ENCODE results near the gene CERS3. TPM values are rescaled to one million over a fixed set of nuclear protein-coding genes. Genes with fewer than 3 reads are reported as not detected.
A peak's percentile ranks its signal among the peaks of the same experiment; 100 is the strongest.

CERS3 gene
- polyA plus RNA-seq, 6 donors from 2014 or later, result 0.21 TPM; not detected in 5

DNA sequence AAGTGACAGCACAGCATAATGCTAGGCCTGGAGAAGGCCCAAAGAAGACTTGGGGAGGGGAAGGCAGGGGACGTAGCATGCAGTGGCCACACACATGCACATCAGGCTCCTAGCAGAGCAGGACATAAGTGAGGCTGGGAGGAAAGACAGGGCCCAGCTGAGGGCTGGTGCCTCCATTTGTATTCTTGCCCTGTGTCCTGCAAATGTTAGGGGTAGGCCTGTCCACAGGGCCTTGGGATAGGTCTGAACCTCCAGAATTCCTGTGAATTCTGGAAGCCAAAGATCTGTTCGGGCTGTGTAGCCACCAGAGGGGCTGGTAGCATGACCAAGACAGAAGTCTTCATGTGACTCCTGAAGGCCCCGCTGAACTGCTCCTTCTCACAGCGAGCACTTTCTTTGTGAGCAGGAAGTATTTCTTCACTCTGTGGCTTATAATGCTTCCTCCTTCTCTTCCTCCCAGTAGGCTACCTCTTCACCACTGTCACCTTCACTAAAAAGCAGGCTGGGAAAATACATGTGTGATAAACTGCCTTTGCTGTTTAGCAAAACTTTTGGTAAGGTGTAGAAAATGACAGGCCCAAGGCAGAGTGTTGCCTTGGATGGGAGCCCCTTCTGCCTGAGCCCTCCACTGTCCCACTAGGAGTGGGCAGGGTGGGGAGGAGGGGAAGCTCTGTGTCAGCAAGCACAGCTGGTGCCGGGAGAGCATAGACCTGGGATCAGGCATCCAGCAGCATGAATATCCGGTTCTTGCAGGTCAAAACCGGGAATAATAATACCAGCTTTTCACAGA lies 8.4 kb downstream of the CERS3 start:
- DNase-seq (no peak), ATAC-seq (ENCODE audit: low read depth in 2 of 2) (no peak)
- Mint-ChIP-seq H3K27me3 (peaks cover 22 to 32% (median 28%) of the 10 kb centered on the region in 3 donors), H3K4me1 (peaks cover 4 to 14% (median 6%) of the 10 kb centered on the region in 3 donors), H3K4me3 (peak overlapping the region in 1 of 8 donors; percentile 81), H3K27ac (peak overlapping the region in 1 of 6 donors; percentile 33), H3K9me3 (peaks cover 0 to 10% (median 5%) of the 10 kb centered on the region in 7 donors), H3K36me3 (no peaks in the 10 kb centered on the region)

DNA sequence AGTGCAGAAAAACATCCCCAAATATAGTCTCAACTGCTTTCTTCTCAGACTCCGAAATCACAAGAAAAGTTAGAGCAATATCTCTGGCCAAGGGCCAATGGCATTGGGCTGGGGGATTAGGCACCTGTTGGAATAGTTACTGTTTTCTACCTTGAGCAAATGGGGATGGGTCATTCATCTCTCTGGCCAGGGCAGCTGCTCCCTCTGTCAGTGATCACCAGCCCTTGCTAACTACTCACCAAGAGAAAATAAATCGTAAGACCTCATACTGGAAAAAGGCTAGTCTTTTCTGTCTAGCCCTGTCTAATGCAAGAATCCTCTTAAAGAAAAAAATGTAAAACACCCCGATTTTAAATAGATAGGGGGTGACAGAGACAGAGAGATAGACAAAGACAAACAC lies 10.9 kb downstream of the CERS3 start:
- Mint-ChIP-seq H3K9me3 (peaks cover 0 to 4% (median 0%) of the 10 kb centered on the region in 7 donors), H3K27ac (peak overlapping the region in 2 of 6 donors; percentile 32 to 67), H3K27me3 (peaks cover 22 to 40% (median 29%) of the 10 kb centered on the region in 3 donors), H3K4me3 (peak overlapping the region in 1 of 8 donors; percentile 58), H3K4me1 (peaks cover 4 to 14% (median 6%) of the 10 kb centered on the region in 3 donors), H3K36me3 (no peaks in the 10 kb centered on the region)
- DNase-seq (no peak), ATAC-seq (ENCODE audit: low read depth in 2 of 2) (no peak)

DNA sequence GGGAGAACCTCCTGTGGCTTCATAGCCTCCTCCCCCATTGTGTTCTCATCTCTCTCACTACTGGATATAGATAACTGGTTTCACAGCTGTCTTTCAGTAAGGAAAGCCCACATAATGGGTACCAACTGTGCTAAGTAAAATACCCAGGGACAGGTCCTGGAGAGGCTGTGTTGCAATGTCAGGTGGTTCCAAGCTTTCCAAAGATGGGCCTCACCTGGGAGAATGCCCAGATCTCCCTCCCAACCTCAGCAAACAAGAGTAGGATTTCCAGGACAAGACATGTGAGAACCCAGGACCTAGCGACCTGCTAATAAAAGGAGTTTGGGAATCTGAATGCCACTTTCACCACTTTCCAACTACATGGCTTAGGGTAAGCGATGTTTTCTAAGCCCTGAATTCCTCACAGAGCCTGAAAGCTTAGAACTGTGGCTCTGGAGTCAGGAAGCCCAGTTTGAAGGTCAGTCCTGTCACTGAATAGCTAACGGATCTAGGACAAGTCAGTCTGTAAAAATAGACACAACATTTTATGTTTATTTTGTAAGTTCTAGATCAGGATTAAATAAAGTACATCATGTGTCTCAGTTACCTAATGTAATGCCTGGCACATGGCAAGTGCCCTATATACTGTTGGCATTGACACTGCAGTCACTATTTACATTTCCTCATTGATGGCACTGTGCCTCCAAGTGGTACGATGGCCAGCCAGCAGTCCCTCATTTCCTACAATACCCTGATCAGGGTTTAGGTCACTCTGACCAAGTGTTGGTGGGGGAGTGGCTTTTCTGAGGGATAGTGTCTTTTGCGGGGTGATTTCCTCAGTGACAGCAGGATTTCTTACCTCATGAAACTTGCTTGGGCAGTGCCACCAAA lies 11.9 kb downstream of the CERS3 start:
- no peak for DNase-seq
- H3K4me3 Mint-ChIP-seq, result no peak overlapping the region
- peaks cover 4 to 14% (median 6%) of the 10 kb centered on the region in 3 donors for H3K4me1 Mint-ChIP-seq
- H3K9me3 Mint-ChIP-seq, result no peaks in the 10 kb centered on the region
- peaks cover 14 to 38% (median 29%) of the 10 kb centered on the region in 3 donors for H3K27me3 Mint-ChIP-seq
- ATAC-seq (ENCODE audit: low read depth in 2 of 2), result no peak
- no peaks in the 10 kb centered on the region for H3K36me3 Mint-ChIP-seq
- H3K27ac Mint-ChIP-seq, result no peak overlapping the region

DNA sequence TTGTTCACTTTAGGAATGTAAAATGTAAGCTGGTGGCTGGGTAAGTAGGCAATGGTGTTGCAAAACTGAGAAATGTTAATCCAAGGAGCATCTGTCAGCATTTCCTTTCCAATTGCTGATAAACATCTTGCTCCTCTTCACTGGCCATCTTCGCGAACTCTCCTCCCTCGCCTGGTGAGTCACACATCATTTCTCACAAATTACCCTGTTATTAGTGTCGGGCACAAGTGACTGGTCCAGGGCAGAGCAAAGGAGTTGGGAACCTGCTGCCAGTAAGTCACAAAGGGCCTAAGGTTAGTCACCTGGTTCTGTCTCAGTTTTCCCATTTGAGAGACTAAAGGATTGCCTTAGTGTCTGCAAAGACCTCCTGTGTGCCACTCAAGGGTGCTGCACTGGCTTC lies 13.0 kb downstream of the CERS3 start:
- H3K4me3 Mint-ChIP-seq, result no peak overlapping the region
- DNase-seq (no peak), ATAC-seq (ENCODE audit: low read depth in 2 of 2) (no peak)
- H3K9me3 Mint-ChIP-seq, result no peaks in the 10 kb centered on the region
- peaks cover 4 to 10% (median 6%) of the 10 kb centered on the region in 3 donors for H3K4me1 Mint-ChIP-seq
- H3K27ac Mint-ChIP-seq, result no peak overlapping the region
- no peaks in the 10 kb centered on the region for H3K36me3 Mint-ChIP-seq
- peaks cover 18 to 37% (median 29%) of the 10 kb centered on the region in 3 donors for H3K27me3 Mint-ChIP-seq

DNA sequence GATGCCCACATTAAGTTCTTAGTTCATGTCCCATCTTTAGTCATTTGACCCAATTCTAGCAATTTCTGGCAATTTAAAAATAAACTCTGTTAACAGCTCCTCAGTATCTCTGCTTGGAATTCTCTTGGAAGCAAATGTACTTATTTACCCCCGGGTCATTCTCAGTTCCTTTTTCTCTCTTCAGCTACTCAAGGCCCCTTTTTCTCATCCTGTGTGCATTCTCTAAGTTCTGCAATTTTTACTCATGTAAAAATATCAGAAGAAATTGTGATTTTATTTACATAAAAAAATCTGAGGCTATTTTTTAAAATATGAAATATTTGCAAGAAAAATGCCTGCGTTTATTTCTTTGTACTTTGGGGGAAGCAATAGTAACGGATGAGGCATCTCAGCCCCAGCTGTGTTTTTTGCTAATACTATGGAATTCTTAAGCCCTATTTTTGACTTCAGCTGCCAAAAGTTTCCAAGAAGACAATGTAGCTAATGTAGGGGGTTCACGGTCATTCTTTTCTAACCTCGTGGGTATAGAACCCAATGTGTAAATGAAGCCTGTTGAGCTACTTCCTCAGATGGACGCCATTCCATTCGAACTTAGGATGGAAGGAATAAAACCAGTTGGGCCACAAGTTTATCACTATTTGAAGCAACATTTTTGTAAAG lies 20.0 kb downstream of the CERS3 start:
- Mint-ChIP-seq H3K4me1 (no peaks in the 10 kb centered on the region), H3K27me3 (peaks cover 8 to 29% (median 25%) of the 10 kb centered on the region in 3 donors), H3K27ac (no peak overlapping the region), H3K36me3 (no peaks in the 10 kb centered on the region), H3K4me3 (no peak overlapping the region), H3K9me3 (peaks cover 0 to under 1% (median 0%) of the 10 kb centered on the region in 7 donors)
- DNase-seq, result no peak
- no peak for ATAC-seq (ENCODE audit: low read depth in 2 of 2)

DNA sequence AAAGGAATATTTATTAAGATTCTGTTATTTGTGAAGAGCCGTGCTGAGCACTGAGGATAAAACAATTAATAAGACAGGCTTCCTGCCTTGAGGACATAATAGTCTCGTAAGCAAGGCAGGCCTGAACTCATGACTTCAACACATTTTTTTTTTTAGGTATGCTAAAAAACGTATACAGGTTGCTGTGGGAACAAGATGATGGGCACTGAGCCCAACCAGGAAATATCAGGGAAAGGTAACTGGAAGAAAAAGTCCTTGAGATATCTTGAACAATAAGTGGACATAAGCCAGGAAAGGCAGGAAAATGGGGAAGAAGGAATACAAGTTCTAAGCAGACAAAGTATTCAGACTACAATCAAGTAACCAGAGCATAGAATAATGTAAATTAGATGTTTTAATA lies 26.1 kb downstream of the CERS3 start:
- ATAC-seq (ENCODE audit: low read depth in 2 of 2) (no peak), DNase-seq (no peak)
- Mint-ChIP-seq H3K4me1 (no peaks in the 10 kb centered on the region), H3K36me3 (no peaks in the 10 kb centered on the region), H3K4me3 (no peak overlapping the region), H3K27me3 (peaks cover 27 to 32% (median 28%) of the 10 kb centered on the region in 3 donors), H3K27ac (no peak overlapping the region), H3K9me3 (peaks cover 0 to 5% (median 0%) of the 10 kb centered on the region in 7 donors)

DNA sequence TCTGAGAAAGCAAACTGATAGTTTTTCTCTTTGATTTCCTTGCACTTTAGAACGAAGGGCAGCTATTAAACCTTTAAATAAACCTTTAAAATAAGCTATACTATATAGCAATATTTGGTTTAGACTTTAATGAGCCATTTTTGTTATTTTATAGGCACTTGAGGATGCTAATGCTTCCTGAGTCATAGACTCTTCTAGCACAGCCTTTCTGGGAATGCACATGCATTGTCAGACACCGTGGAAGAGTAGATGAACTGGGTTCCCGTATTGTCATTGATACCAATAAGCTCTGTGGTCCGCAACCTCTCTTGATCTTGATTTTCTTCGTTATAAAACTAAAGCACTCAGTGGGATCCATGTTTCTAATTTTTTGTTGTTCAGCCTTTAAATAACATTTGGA lies 27.6 kb downstream of the CERS3 start:
- peaks cover 30 to 37% (median 36%) of the 10 kb centered on the region in 3 donors for H3K27me3 Mint-ChIP-seq
- H3K36me3 Mint-ChIP-seq, result no peaks in the 10 kb centered on the region
- no peak overlapping the region for H3K27ac Mint-ChIP-seq
- DNase-seq (no peak), ATAC-seq (ENCODE audit: low read depth in 2 of 2) (no peak)
- no peaks in the 10 kb centered on the region for H3K4me1 Mint-ChIP-seq
- H3K4me3 Mint-ChIP-seq, result no peak overlapping the region
- H3K9me3 Mint-ChIP-seq, result peaks cover 0 to 5% (median 0%) of the 10 kb centered on the region in 7 donors

DNA sequence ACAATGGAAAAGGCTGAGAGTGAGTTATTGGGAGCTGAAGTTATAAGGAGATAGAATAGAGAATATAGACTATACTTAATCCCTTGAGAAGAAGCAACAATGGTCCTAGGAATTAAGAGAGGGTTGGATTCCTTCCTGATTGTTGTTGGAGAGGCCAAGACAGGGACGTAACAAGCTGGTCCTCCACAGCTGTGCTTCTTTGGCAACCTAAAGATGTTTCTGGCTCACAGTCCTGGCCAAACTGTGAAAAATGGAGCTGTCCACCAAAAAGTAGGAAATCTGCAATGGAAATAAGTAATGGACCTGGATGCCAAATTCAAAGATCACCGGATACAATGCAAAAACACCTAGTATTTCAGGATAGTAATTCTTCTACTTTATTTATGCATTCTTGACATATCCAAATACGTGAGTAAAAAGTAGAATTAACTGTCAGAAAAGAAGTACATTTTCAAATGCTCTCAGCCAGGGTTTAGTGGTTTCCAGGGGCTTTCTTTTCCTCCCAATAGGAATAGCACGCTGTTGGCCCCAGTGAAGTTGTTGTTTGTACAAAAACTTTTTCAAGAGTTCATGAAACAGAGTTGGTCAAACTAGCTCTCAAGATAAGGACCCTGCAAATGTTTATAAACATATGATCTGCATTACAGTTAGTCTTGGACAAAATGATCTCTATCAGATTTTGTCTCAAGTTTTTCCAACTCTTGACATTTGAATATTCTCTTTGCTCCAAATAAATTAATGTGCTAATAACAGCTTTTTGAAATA lies 28.3 kb downstream of the CERS3 start:
- peaks cover 0 to 5% (median 0%) of the 10 kb centered on the region in 7 donors for H3K9me3 Mint-ChIP-seq
- DNase-seq, result no peak

DNA sequence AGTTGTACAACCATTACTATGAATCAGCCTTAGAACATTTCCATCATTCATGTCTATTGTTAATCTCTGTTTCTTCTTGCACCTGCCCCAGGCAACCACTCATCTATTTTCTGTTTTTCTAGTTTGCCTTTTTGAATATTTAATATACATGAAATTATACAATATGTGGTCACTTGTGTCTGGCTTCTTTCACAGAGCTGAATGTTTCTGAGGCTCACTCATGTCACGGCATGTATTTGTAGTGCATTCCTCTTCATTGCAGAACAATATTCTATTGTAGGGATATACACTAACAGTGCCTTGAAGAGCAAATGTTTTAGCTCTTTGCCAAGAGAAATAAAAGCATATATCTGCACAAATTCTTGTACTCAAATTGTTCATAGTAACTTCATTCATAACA lies 32.9 kb downstream of the CERS3 start:
- DNase-seq, result no peak
- Mint-ChIP-seq H3K36me3 (no peaks in the 10 kb centered on the region), H3K9me3 (peaks cover 0 to 8% (median 0%) of the 10 kb centered on the region in 7 donors), H3K4me1 (no peaks in the 10 kb centered on the region), H3K27ac (no peak overlapping the region), H3K4me3 (no peak overlapping the region), H3K27me3 (peaks cover 34 to 36% (median 36%) of the 10 kb centered on the region in 3 donors)
- ATAC-seq (ENCODE audit: low read depth in 2 of 2), result no peak

More for the DNA sequence above, 28.3 kb downstream of the CERS3 start:
- H3K4me3 Mint-ChIP-seq, result no peak overlapping the region
- H3K27me3 Mint-ChIP-seq, result peaks cover 27 to 37% (median 31%) of the 10 kb centered on the region in 3 donors
- no peak for ATAC-seq (ENCODE audit: low read depth in 2 of 2)
- no peaks in the 10 kb centered on the region for H3K4me1 Mint-ChIP-seq
- H3K27ac Mint-ChIP-seq, result no peak overlapping the region
- no peaks in the 10 kb centered on the region for H3K36me3 Mint-ChIP-seq

DNA sequence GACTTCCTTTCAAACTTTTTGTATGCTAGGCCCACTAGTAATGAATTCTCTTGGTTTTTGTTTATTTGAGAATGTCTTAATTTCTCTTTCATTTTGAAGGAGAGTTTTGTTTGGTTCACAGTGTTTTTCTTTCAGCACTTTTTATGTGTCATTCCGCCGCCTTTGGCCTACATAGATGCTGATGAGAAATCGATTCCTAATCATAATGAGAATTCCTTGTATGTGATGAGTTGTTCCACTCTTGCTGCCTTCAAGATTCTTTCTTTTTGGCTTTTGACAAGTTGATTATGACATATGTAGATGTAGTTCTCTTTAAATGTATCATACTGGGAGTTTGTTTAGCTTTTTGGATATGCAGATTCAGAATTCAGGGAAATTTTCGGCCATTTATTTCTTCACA lies 35.5 kb downstream of the CERS3 start:
- Mint-ChIP-seq H3K9me3 (peaks cover 0 to 8% (median 0%) of the 10 kb centered on the region in 7 donors), H3K27ac (no peak overlapping the region)

DNA sequence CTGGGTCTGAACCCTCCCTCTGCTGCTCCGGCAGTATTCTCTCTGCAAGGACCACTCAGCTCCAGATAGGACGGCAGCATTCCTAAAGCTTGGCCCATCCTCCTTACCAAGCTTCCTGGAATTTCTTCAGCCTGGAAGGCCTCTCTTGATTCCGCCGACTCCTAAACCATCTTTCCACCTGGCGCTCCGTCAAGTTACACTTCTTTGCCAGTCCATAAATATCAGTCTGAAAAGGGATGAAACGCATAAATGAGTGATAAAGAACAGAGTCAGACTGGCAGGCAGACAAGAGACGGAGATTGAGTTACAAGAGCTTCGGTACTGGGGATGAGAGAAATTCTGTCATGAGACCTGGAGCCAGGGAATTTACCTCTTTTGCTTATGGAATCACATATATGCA lies 44.3 kb downstream of the CERS3 start:
- peaks cover 0 to under 1% of the 10 kb centered on the region in 2 donors for H3K36me3 Mint-ChIP-seq
- H3K27ac Mint-ChIP-seq, result no peak overlapping the region
- H3K27me3 Mint-ChIP-seq, result no peaks in the 10 kb centered on the region
- H3K4me1 Mint-ChIP-seq, result no peaks in the 10 kb centered on the region
- no peak for DNase-seq
- H3K4me3 Mint-ChIP-seq, result no peak overlapping the region
- H3K9me3 Mint-ChIP-seq, result peaks cover 0 to 6% (median 2%) of the 10 kb centered on the region in 7 donors
- ATAC-seq (ENCODE audit: low read depth in 2 of 2), result no peak

More for the DNA sequence above, 35.5 kb downstream of the CERS3 start:
- peaks cover 19 to 23% (median 22%) of the 10 kb centered on the region in 3 donors for H3K27me3 Mint-ChIP-seq
- ATAC-seq (ENCODE audit: low read depth in 2 of 2) (no peak), DNase-seq (no peak)
- H3K4me3 Mint-ChIP-seq, result no peak overlapping the region
- H3K4me1 Mint-ChIP-seq, result no peaks in the 10 kb centered on the region
- H3K36me3 Mint-ChIP-seq, result no peaks in the 10 kb centered on the region

DNA sequence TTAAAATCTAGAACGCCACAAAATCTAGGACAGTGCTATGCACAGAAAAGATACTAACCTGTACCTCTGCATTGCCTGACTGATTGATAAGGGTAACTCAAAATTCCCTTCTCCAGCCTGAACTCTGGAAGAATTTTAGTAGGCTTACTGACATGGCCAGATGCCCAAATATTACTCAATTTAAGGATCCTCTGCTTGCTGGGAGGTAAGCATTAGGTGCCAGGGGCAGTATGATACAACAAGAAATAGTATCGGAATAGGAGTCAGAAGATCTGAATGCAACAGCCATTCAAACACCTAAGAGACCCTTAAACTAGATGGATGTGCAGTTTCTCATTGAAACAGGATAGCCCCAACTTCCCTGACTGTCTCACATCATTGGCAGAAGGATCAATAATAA lies 45.4 kb downstream of the CERS3 start:
- H3K27ac Mint-ChIP-seq, result no peak overlapping the region
- no peaks in the 10 kb centered on the region for H3K27me3 Mint-ChIP-seq
- H3K4me3 Mint-ChIP-seq, result no peak overlapping the region
- DNase-seq (no peak), ATAC-seq (ENCODE audit: low read depth in 2 of 2) (no peak)
- peaks cover 8 to 17% (median 12%) of the 10 kb centered on the region in 7 donors for H3K9me3 Mint-ChIP-seq
- H3K36me3 Mint-ChIP-seq, result peaks cover 0 to 11% of the 10 kb centered on the region in 2 donors
- no peaks in the 10 kb centered on the region for H3K4me1 Mint-ChIP-seq
